Tibial artery (tissue), 4 donors: ENCODE results near the gene COG7.

Experiments used
- DNase-seq, 2 donors: peaks; one replicate each; pipeline ENCODE4 v3.0.0-alpha.2; 2019
- H3K27ac ChIP-seq, 2 donors: fragments of 200-600 bp; sonication (generic) in 1 of 2; 1 replicate in 1 of 2; 2 replicates in 1 of 2; pipeline ENCODE4 v1.5.1; 2018 to 2019; ENCODE audit warnings: mild to moderate bottlenecking in 1 of 2
- H3K27me3 ChIP-seq, 2 donors: fragments of 200-600 bp; sonication (generic) in 1 of 2; one replicate each; pipeline versions ENCODE4 v1.5.1 to v1.6.0; 2016 to 2019
- H3K36me3 ChIP-seq, 3 donors: fragments of 200-600 bp; sonication (generic) in 2 of 3; one replicate each; pipeline ENCODE4 v1.5.1; 2016 to 2019; ENCODE audit warnings: mild to moderate bottlenecking in 2 of 3
- H3K4me1 ChIP-seq, 4 donors: fragments of 200-600 bp; sonication (generic) in 2 of 4; 1 replicate in 3 of 4; 2 replicates in 1 of 4; pipeline ENCODE4 v1.5.1; 2016 to 2019
- H3K4me3 ChIP-seq, 2 donors: fragments of 200-600 bp; sonication (generic) in 1 of 2; 1 replicate in 1 of 2; 2 replicates in 1 of 2; pipeline ENCODE4 v1.5.1; 2018 to 2019; ENCODE audit warnings: mild to moderate bottlenecking in 2 of 2
- H3K9me3 ChIP-seq, 3 donors: fragments of 200-600 bp; sonication (generic) in 1 of 3; one replicate each; pipeline ENCODE4 v1.5.1; 2016 to 2019
- intact Hi-C: fragments of 100-400 bp; cut with DNase I; formaldehyde crosslinking; loops from one replicate; pipeline ENCODE4 v1.15.0; 2023; ENCODE audit warnings: low total_unique reads
- TF ChIP-seq, protein P1 (sequence below), 2 experiments: fragments of 200-600 bp in 1 of 2; fragments of 450-650 bp in 1 of 2; IDR thresholded peaks; one replicate each; pipeline ENCODE4 v1.5.1; 2017 to 2019; ENCODE audit warnings: antibody characterized with exemption in 2 of 2, mild to moderate bottlenecking in 1 of 2, moderate library complexity in 1 of 2

The COG7 gene

DNA sequence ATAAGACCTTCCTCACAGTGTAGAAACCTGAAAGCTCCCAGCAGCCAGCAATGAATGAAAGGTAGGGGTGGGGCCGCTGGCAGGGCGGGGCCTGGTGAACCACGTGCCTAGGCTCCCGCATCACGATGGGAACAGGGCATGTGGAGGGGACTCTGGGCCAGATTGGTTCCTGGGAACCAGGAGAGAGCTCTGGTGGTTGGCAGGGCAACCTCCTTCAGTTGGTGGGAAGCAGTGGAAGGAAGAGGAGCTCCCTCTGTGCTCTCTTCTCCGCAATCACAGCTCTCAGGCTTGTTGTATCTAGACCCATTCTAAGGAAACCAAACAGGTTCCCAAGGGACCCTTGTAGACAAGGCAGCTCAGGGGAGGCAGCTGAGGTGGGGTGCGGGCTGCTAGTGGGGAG is 46.8 kb upstream of the COG7 start:
- intact Hi-C loops, result no loop called here
- TF ChIP-seq, protein P1, sequence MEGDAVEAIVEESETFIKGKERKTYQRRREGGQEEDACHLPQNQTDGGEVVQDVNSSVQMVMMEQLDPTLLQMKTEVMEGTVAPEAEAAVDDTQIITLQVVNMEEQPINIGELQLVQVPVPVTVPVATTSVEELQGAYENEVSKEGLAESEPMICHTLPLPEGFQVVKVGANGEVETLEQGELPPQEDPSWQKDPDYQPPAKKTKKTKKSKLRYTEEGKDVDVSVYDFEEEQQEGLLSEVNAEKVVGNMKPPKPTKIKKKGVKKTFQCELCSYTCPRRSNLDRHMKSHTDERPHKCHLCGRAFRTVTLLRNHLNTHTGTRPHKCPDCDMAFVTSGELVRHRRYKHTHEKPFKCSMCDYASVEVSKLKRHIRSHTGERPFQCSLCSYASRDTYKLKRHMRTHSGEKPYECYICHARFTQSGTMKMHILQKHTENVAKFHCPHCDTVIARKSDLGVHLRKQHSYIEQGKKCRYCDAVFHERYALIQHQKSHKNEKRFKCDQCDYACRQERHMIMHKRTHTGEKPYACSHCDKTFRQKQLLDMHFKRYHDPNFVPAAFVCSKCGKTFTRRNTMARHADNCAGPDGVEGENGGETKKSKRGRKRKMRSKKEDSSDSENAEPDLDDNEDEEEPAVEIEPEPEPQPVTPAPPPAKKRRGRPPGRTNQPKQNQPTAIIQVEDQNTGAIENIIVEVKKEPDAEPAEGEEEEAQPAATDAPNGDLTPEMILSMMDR (IDR thresholded peaks at IDR 0.05), result no peak
- Histone ChIP-seq H3K4me1 (peaks cover 0 to 17% (median 11%) of the 10 kb centered on the region in 4 donors), H3K27ac (no peak overlapping the region), H3K36me3 (peaks cover 8 to 18% (median 10%) of the 10 kb centered on the region in 3 donors), H3K4me3 (no peak overlapping the region), H3K9me3 (no peaks in the 10 kb centered on the region), H3K27me3 (no peaks in the 10 kb centered on the region)
- DNase-seq, result no peak

DNA sequence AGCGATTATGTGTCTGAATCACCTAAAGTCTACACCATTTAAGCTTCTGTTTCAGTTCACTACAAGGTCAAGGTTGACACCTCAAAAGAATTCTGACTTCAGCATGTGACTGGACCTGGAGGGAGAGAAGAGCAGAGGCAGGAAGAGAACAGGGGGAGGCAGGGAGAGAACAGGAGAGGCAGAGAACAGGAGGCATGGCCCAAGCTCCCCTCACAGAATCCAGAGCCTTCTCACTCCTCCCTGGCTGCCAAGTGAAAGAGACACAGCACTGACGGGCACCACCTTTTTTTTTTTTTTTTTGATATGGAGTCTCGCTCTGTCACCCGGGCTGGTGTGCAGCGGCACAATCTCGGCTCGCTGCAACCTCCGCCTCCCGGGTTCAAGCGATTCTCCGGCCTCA is 45.9 kb upstream of the COG7 start:
- intact Hi-C loops, result no loop called here
- no peak for DNase-seq
- no peaks in the 10 kb centered on the region for H3K27me3 ChIP-seq
- TF ChIP-seq, protein P1 (IDR thresholded peaks at IDR 0.05), result no peak
- peaks cover 0 to 13% (median 4%) of the 10 kb centered on the region in 4 donors for H3K4me1 ChIP-seq
- no peaks in the 10 kb centered on the region for H3K9me3 ChIP-seq
- H3K36me3 ChIP-seq, result peaks cover 11 to 27% (median 19%) of the 10 kb centered on the region in 3 donors
- H3K27ac ChIP-seq, result no peak overlapping the region
- H3K4me3 ChIP-seq, result no peak overlapping the region

DNA sequence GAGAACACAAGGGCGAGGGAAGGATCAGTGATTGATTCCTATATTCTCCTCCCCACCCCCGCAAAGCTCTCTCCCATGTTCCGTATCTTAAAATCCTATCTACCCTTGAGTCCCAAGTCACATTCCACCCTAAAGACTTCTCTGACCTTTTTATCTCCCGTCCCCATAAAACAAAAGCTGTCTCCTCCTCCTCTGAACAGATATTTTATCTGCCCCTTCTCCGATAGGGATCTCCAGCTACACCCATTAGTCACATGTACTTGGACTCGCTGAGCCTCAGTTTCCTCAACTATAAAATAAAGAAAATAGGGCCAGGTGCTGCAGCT is 44.5 kb upstream of the COG7 start:
- H3K36me3 ChIP-seq, result peaks cover 19 to 40% (median 33%) of the 10 kb centered on the region in 3 donors
- TF ChIP-seq, protein P1 (IDR thresholded peaks at IDR 0.05), result no peak
- no peaks in the 10 kb centered on the region for H3K9me3 ChIP-seq
- intact Hi-C loops, result no loop called here
- DNase-seq, result peak in 1 of 2 donors; percentile 17
- no peak overlapping the region for H3K4me3 ChIP-seq
- peaks cover 0 to 23% (median 2%) of the 10 kb centered on the region in 4 donors for H3K4me1 ChIP-seq
- H3K27ac ChIP-seq, result no peak overlapping the region
- no peaks in the 10 kb centered on the region for H3K27me3 ChIP-seq

DNA sequence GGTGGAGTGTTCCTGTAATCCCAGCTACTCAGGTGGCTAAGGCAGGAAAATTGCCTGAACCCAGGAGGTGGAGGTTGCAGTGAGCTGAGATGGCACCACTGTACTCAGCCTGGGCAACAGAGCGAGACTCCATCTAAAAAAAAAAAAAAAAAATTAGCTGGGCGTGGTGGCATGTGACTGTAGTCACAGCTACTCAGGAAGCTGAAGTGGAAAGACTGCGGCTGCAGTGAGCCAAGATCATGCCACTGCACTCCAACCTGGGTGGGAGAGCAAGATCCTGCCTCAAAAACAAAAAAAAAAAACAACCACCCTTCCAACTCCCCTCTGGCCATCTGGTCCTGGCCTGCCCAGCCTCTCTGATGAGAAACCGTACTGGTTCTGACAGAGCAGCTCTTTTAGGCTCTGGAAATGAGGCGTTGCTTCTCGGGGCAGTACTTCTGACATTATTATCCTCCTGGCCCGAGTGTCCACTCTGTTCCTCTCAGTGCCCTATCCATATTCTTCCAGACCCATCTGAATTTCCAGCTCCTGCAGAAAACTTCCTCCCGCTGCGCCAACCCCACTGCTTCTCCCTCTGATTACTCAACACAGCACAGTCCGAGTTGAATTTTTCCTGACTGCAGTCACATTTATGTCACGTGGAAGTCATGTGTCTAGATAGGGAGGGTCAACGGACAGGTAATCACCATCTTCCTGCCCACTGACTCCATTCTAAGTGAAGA is 44.0 kb upstream of the COG7 start:
- no peaks in the 10 kb centered on the region for H3K9me3 ChIP-seq
- H3K4me1 ChIP-seq, result peaks cover 0 to 28% (median 2%) of the 10 kb centered on the region in 4 donors
- no peak overlapping the region for H3K4me3 ChIP-seq
- DNase-seq, result peak in 1 of 2 donors; percentile 36
- TF ChIP-seq, protein P1 (IDR thresholded peaks at IDR 0.05), result no peak
- H3K27me3 ChIP-seq, result no peaks in the 10 kb centered on the region
- no peak overlapping the region for H3K27ac ChIP-seq
- H3K36me3 ChIP-seq, result peaks cover 24 to 40% (median 38%) of the 10 kb centered on the region in 3 donors
- intact Hi-C loops, result no loop called here

DNA sequence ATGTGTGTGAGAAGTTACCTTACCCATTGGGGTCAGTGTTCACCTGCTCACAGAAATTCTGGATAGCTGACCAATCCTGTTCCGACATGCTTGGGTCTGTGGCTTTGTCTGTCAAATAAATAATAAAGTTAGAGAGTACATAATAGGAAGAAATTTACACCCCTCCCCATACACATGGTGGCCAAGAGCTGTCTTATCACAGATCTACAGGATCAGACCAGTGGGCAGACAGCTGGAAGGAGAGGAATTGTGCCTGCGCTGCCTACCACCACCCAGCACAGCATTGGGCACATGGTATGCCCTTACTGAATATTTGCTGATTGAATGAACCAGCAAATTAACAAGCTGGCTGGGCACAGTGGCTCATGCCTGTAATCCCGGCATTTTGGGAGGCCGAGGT is 42.7 kb upstream of the COG7 start:
- intact Hi-C loops, result no loop called here
- peaks cover 0 to 28% (median 2%) of the 10 kb centered on the region in 4 donors for H3K4me1 ChIP-seq
- TF ChIP-seq, protein P1 (IDR thresholded peaks at IDR 0.05), result no peak

More for the DNA sequence above, 42.7 kb upstream of the COG7 start:
- H3K4me3 ChIP-seq, result no peak overlapping the region
- H3K27ac ChIP-seq, result no peak overlapping the region
- DNase-seq, result no peak
- H3K27me3 ChIP-seq, result no peaks in the 10 kb centered on the region
- H3K36me3 ChIP-seq, result peaks cover 37 to 49% (median 48%) of the 10 kb centered on the region in 3 donors
- no peaks in the 10 kb centered on the region for H3K9me3 ChIP-seq
